Activated CD4-positive, alpha-beta T cell treated with anti-CD3 and anti-CD28 coated beads, Interleukin-2, amount 10 ng/mL, durations not matched to agents 24 days and 14 days (primary cell): ENCODE measurements around the gene TFF2. TPM values are rescaled to one million over a fixed set of nuclear protein-coding genes. Genes with fewer than 3 reads are reported as not detected.

Source experiments
- DNase-seq: peaks from one replicate; pipeline ENCODE4 v3.0.0; 2022
- H3K27ac Mint-ChIP-seq: one replicate; pipeline ENCODE4 v1.8.0; 2022; ENCODE audit warnings: mild to moderate bottlenecking, mixed read lengths
- H3K27me3 Mint-ChIP-seq: one replicate; pipeline ENCODE4 v1.8.0; 2022; ENCODE audit warnings: mixed read lengths
- H3K36me3 Mint-ChIP-seq: one replicate; pipeline ENCODE4 v1.8.0; 2022; ENCODE audit warnings: low read depth, mild to moderate bottlenecking, mixed read lengths
- H3K4me1 Mint-ChIP-seq: one replicate; pipeline ENCODE4 v1.8.0; 2021; ENCODE audit warnings: mixed read lengths
- H3K4me3 Mint-ChIP-seq: one replicate; pipeline ENCODE4 v1.8.0; 2022; ENCODE audit warnings: mild to moderate bottlenecking, moderate library complexity, mixed read lengths
- H3K9me3 Mint-ChIP-seq: one replicate; pipeline ENCODE4 v1.8.0; 2021; ENCODE audit warnings: mixed read lengths
- intact Hi-C: fragments of 100-400 bp; cut with micrococcal nuclease; formaldehyde crosslinking; loops from one replicate; pipeline ENCODE4 v1.15.1; 2023
- total RNA-seq: library from RNA; stranded (reverse); gene quantifications from 2 replicates; pipeline ENCODE4 v1.2.3, GENCODE V29; 2022

Gene TFF2
- total RNA-seq, 1 donor from 2014 or later, result not detected

GRCh38 chr21:42321231-42321630, 29.6 kb downstream of the TFF2 start:
- no peak overlapping the region for H3K27ac Mint-ChIP-seq
- DNase-seq, result no peak
- no peaks in the 10 kb centered on the region for H3K36me3 Mint-ChIP-seq
- intact Hi-C loops, result no loop called here
- H3K4me3 Mint-ChIP-seq, result no peak overlapping the region
- H3K4me1 Mint-ChIP-seq, result peaks cover 2% of the 10 kb centered on the region
- H3K27me3 Mint-ChIP-seq, result peaks cover 29% of the 10 kb centered on the region
- no peaks in the 10 kb centered on the region for H3K9me3 Mint-ChIP-seq

DNA sequence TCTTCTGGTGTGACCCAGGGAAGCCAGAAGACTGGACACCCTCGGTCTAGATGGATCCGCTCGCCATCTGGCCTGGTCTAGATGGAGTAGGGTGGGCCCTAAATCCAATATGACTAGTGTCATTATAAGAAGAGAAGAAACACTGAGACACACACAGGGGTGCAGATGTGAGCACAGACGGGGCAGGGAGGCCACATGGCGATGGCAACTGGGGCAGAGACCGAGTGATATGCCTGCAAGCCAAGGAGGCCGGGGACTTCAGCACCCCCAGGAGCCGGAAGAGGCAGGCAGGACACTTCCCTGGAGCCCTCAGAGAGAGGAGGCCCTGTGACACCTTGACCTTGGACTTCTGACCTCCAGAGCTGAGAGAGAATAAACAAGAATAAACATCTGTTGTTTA, 30.0 kb downstream of the TFF2 start:
- intact Hi-C loops, result no loop called here
- no peak overlapping the region for H3K27ac Mint-ChIP-seq
- no peak overlapping the region for H3K4me3 Mint-ChIP-seq
- H3K36me3 Mint-ChIP-seq, result no peaks in the 10 kb centered on the region
- no peaks in the 10 kb centered on the region for H3K9me3 Mint-ChIP-seq
- no peak for DNase-seq
- H3K27me3 Mint-ChIP-seq, result peaks cover 27% of the 10 kb centered on the region
- H3K4me1 Mint-ChIP-seq, result peaks cover 2% of the 10 kb centered on the region

DNA sequence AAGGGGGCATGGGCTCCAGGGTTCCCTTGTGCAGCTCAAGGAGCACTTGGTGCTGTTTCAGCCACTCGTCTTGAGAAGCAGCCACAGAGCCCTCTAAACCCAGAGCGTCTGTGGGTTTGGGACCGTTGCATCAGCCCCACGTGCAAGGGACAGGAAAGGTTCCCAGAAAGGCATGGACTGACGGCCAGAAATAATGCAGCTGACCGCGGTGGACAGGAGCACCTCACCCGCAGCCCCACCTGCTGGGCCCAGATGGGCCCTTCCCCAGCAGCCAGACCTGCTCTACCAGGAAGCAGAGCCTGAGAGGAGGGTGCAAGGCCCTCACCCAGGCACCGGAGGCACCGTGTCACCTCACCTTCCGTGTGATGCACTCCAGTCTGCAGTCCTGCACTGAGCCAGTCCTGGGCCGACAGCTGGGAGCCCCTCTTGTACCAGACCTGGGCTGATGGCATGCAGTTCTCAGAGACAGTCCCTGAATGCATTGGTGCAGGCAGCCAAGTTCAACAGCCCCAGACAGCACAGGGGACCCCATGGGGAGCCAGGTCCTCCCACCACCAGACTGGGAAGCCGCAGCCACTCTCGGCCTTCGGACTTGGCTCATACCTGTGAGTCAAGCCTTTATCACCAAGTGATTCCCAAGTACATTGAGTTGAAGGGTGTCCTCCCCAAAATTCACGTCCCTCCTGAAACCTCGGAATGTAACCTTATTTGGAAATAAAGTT, 30.8 kb downstream of the TFF2 start:
- Mint-ChIP-seq H3K36me3 (no peaks in the 10 kb centered on the region), H3K4me1 (peaks cover 2% of the 10 kb centered on the region), H3K9me3 (no peaks in the 10 kb centered on the region), H3K4me3 (no peak overlapping the region), H3K27ac (no peak overlapping the region), H3K27me3 (peaks cover 20% of the 10 kb centered on the region)
- intact Hi-C loops, result no loop called here
- no peak for DNase-seq

DNA sequence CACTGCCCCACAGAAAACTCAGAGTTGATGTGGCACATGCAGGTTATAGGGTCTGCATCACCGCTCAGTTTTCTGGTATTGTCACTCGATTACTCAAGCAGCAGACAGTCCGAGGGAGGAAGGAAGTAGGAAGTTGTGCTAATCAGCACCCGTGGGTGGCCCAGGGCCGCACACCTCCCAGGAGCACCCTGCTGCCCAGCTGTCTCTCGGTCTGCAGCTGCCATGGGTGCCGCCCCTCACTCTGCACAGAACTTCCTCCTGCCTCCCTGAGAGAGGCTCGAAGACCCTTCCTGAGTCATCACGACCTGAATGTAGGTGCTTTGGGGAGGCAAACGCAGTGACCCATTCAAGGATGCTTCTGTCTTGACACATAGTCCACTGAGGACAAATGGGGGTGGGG, 31.4 kb downstream of the TFF2 start:
- Mint-ChIP-seq H3K36me3 (no peaks in the 10 kb centered on the region), H3K27ac (no peak overlapping the region), H3K9me3 (no peaks in the 10 kb centered on the region), H3K4me3 (no peak overlapping the region), H3K4me1 (peaks cover 2% of the 10 kb centered on the region), H3K27me3 (peaks cover 15% of the 10 kb centered on the region)
- DNase-seq, result no peak
- intact Hi-C loops, result no loop called here

DNA sequence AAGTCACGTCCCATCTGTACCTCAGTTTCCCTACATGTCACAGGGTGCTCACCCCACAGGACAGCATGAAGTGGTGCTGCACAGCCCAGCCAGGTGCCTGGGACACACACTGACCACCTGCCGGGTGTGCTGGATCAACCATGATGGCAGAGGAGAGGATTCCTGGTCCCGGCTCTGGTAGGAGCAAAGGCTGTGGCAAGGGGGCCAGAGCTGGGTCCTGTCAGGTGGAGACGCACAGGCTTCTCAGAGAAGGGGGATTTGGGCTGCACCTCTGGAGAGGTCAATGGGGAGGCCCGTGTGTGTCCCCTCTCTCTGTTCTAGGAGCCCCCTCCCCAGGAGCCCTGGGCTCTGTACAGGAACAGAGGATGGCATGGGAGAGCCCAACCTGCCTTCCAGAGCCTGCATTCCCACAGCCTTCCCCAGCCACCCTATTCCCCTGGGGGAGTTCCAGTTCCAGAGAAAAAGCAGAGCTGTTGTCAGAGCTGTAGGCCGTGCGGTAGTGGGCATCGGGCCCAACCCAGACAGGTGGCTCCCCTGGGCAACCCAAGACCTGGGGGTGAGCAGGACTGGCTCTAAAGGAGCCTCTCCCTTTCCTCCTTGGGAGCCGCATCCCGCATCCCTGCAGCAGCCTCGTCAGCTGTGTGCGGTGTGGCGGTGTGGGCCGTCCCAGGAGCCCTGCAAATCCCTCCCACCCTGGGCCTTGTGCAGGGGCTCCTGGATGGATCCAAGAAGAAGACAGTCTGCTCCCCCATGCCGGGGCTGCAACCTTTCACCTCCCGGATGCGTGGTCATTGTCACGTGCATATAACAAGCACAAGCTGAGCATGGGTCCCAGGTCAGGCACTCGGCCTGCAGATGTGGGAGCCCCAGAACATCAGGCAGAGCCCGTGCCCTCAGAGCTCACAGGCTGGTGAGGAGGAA, 32.7 kb downstream of the TFF2 start:
- Mint-ChIP-seq H3K36me3 (no peaks in the 10 kb centered on the region), H3K27ac (no peak overlapping the region), H3K9me3 (no peaks in the 10 kb centered on the region), H3K27me3 (peaks cover 7% of the 10 kb centered on the region), H3K4me3 (no peak overlapping the region), H3K4me1 (peaks cover 2% of the 10 kb centered on the region)
- intact Hi-C loops, result no loop called here
- DNase-seq, result no peak

DNA sequence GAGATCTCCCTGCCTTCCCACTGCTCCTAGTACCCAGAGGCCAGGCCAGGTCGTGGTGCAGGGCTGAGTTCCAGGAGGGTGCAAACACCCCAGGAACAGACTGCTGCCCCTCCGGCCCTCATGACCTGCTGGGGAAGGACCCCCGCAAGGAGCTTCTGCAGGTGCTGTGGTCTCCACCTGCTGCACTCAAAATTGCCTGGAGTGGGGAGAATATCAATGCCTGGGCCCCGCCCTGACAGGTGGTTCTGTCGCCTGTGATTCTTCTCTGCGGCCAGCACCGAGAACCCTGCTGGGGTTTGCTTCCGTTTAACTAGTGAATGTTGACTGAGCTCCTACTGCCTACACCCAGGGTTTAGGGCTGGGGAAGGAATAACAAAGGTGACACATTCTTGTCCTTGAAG, 33.5 kb downstream of the TFF2 start:
- no peak overlapping the region for H3K4me3 Mint-ChIP-seq
- no peaks in the 10 kb centered on the region for H3K36me3 Mint-ChIP-seq
- intact Hi-C loops, result no loop called here
- peaks cover 2% of the 10 kb centered on the region for H3K4me1 Mint-ChIP-seq
- H3K27me3 Mint-ChIP-seq, result peaks cover 3% of the 10 kb centered on the region
- no peaks in the 10 kb centered on the region for H3K9me3 Mint-ChIP-seq
- no peak for DNase-seq
- H3K27ac Mint-ChIP-seq, result no peak overlapping the region

- Mint-ChIP-seq H3K36me3 (no peaks in the 10 kb centered on the region), H3K27me3 (peaks cover 2% of the 10 kb centered on the region), H3K27ac (no peak overlapping the region), H3K9me3 (no peaks in the 10 kb centered on the region), H3K4me1 (peaks cover 2% of the 10 kb centered on the region), H3K4me3 (no peak overlapping the region)
- intact Hi-C loops, result no loop called here
- no peak for DNase-seq
Measured at GRCh38 chr21:42316891-42317290, 33.9 kb downstream of the TFF2 start.

GRCh38 chr21:42315296-42315891, 35.4 kb downstream of the TFF2 start, which contains the start of gene TFF3:
TSS of gene TFF3 (minus strand) at chr21:42315409. CDS start at chr21:42315374, 35 bp downstream.
- H3K27me3 Mint-ChIP-seq, result peaks cover 3% of the 10 kb centered on the region
- intact Hi-C loops, result no loop called here
- no peaks in the 10 kb centered on the region for H3K9me3 Mint-ChIP-seq
- H3K27ac Mint-ChIP-seq, result no peak within 1 kb of the TSS
- DNase-seq, result no peak
- H3K36me3 Mint-ChIP-seq, result no peaks in the 10 kb centered on the region
- H3K4me1 Mint-ChIP-seq, result peaks cover 2% of the 10 kb centered on the region
- H3K4me3 Mint-ChIP-seq, result no peak within 1 kb of the TSS

DNA sequence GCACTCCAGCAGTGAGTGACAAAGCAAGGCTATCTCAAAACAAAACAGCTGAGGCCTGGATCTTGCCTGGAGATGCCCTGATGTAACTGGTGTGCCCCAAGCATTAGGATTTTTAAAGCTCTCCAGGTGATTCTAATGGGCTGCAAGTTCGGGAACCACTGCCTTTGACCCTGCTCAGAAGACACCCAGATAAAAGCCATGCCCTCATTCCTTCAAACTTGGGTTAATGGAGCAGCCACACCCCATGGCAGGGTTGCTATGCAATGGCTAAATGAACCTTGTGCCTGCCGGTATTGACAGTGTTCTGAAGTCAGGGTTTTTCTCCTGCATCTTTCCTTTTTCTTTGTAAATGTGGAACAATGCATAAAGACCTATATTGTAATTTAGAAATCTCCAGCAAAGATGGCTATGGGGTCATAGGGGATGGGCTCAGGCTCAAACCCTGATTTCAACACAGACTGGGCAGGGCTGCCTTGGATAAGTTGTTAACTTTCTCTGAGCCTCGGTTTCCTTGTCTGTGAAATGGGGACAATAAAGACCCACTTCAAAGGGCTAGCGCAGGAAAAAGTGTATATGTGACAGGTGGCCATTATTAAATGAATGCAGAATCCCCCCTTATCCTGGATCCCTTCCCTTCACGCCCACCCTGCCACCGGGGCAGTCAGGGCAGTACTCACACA, 36.0 kb downstream of the TFF2 start:
- no peaks in the 10 kb centered on the region for H3K36me3 Mint-ChIP-seq
- no peak overlapping the region for H3K4me3 Mint-ChIP-seq
- intact Hi-C loops, result no loop called here
- H3K27me3 Mint-ChIP-seq, result peaks cover 5% of the 10 kb centered on the region
- H3K27ac Mint-ChIP-seq, result no peak overlapping the region
- H3K4me1 Mint-ChIP-seq, result peaks cover 3% of the 10 kb centered on the region
- no peak for DNase-seq
- H3K9me3 Mint-ChIP-seq, result no peaks in the 10 kb centered on the region

DNA sequence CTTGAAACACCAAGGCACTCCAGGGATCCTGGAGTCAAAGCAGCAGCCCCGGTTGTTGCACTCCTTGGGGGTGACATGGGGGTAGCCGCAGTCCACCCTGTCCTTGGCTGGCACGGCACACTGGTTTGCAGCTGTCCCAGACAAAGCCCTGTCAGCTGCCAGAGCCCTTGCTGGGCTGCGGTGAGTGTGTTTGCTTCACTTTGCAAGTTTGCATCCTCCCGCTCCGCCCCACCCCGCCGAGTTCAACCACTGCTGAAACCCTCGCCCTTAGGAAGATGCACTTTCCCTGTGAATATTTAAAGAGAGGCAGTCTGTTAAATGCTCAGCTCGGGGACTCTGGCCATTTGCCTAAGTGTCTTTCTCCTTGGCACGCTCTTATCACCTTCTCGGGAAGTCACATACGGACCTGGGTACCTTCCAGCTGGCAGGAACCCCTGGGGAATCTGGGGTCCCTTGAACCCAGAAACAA, 37.3 kb downstream of the TFF2 start:
- DNase-seq, result no peak
- no peak overlapping the region for H3K27ac Mint-ChIP-seq
- peaks cover 5% of the 10 kb centered on the region for H3K27me3 Mint-ChIP-seq
- peaks cover 4% of the 10 kb centered on the region for H3K4me1 Mint-ChIP-seq
- H3K9me3 Mint-ChIP-seq, result no peaks in the 10 kb centered on the region
- intact Hi-C loops, result no loop called here
- H3K4me3 Mint-ChIP-seq, result no peak overlapping the region
- H3K36me3 Mint-ChIP-seq, result no peaks in the 10 kb centered on the region

- no peak overlapping the region for H3K4me3 Mint-ChIP-seq
- no peak for DNase-seq
- intact Hi-C loops, result no loop called here
- H3K9me3 Mint-ChIP-seq, result no peaks in the 10 kb centered on the region
- H3K4me1 Mint-ChIP-seq, result peaks cover 4% of the 10 kb centered on the region
- H3K27me3 Mint-ChIP-seq, result peaks cover 6% of the 10 kb centered on the region
- H3K36me3 Mint-ChIP-seq, result no peaks in the 10 kb centered on the region
- no peak overlapping the region for H3K27ac Mint-ChIP-seq
Measured at GRCh38 chr21:42312626-42313104, 38.1 kb downstream of the TFF2 start.

DNA sequence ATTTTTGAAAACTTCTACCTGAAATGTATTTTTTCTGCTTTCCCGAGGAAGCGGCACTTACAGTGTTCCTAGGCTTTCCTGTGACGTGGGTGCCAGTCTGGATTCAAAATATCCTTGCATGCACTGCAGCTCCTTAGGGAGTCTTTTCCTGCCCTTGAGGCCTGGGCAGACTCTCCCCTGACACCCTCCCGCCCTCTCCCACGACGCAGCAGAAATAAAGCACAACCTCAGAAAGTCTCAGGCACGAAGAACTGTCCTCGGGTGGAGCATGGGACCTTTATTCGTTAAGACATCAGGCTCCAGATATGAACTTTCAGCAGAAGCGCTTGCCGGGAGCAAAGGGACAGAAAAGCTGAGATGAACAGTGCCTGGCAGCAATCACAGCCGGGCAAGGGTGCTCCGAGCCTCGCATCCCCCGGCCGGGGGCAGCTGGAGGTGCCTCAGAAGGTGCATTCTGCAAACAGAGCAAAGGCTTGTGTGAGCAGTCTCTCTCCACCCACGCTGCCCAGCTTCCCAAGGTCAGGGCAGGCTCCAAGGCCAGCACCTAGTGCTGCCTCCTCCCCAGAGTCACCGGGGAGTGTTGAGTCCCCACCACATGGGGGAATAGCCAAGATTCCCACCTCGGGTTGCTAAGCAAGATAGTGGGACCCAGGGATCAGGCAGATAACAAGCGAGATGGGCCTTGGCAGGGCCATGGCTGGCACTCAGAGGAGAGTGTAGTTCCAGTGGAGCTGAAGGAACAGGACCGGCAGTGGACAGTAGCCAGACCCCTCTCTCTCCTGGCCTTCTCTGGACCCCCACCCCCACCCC, 38.8 kb downstream of the TFF2 start:
- Mint-ChIP-seq H3K27ac (no peak overlapping the region), H3K9me3 (no peaks in the 10 kb centered on the region), H3K4me3 (no peak overlapping the region), H3K4me1 (peaks cover 4% of the 10 kb centered on the region), H3K27me3 (peaks cover 8% of the 10 kb centered on the region), H3K36me3 (no peaks in the 10 kb centered on the region)
- intact Hi-C loops, result no loop called here
- no peak for DNase-seq

- no peak overlapping the region for H3K4me3 Mint-ChIP-seq
- H3K9me3 Mint-ChIP-seq, result no peaks in the 10 kb centered on the region
- intact Hi-C loops, result no loop called here
- peaks cover 10% of the 10 kb centered on the region for H3K27me3 Mint-ChIP-seq
- peaks cover 4% of the 10 kb centered on the region for H3K4me1 Mint-ChIP-seq
- no peaks in the 10 kb centered on the region for H3K36me3 Mint-ChIP-seq
- H3K27ac Mint-ChIP-seq, result no peak overlapping the region
- no peak for DNase-seq
Measured at GRCh38 chr21:42311160-42311559, 39.6 kb downstream of the TFF2 start.
